ENCODE results near the gene TIMM17A.
"Not testable (repeated sequence)": the region's sequence is repeated elsewhere in the genome, so short reads cannot be mapped to it uniquely, and the experiment has no call there.

The TIMM17A gene

GRCh38 chr1:201955009-201955728 is at the start of gene TIMM17A:
TSS of gene TIMM17A (plus strand) at chr1:201955503. CDS start at chr1:201955527, 24 bp downstream.
- DNase-seq: peak; percentile 91

- no peak for DNase-seq
Observed at GRCh38 chr1:201906336-201906735, 49.0 kb upstream of the TIMM17A start.

GRCh38 chr1:201907621-201908020 is 47.7 kb upstream of the TIMM17A start:
- DNase-seq: no peak

- DNase-seq: no peak
Observed at GRCh38 chr1:201911826-201912571, 43.3 kb upstream of the TIMM17A start.

- DNase-seq: no peak
Observed at GRCh38 chr1:201912832-201913231, 42.5 kb upstream of the TIMM17A start.

GRCh38 chr1:201914456-201915235 is 40.7 kb upstream of the TIMM17A start:
- DNase-seq: no peak

GRCh38 chr1:201916649-201917249 is 38.6 kb upstream of the TIMM17A start:
- DNase-seq: no peak

GRCh38 chr1:201917362-201918033 is 37.8 kb upstream of the TIMM17A start:
- DNase-seq: no peak

- no peak for DNase-seq
Observed at GRCh38 chr1:201918343-201918742, 37.0 kb upstream of the TIMM17A start.

GRCh38 chr1:201921952-201922558 is 33.2 kb upstream of the TIMM17A start:
- no peak for DNase-seq

- no peak for DNase-seq
Observed at GRCh38 chr1:201925301-201925567, 30.1 kb upstream of the TIMM17A start.

- no peak for DNase-seq
Observed at GRCh38 chr1:201925981-201926645, 29.2 kb upstream of the TIMM17A start.

- DNase-seq: no peak
Observed at GRCh38 chr1:201928266-201928665, 27.0 kb upstream of the TIMM17A start.

- no peak for DNase-seq
Observed at GRCh38 chr1:201930137-201930536, 25.2 kb upstream of the TIMM17A start.

- no peak for DNase-seq
Observed at GRCh38 chr1:201930803-201931202, 24.5 kb upstream of the TIMM17A start.

- no peak for DNase-seq
Observed at GRCh38 chr1:201933840-201934430, 21.4 kb upstream of the TIMM17A start.

GRCh38 chr1:201937624-201938213 is 17.6 kb upstream of the TIMM17A start:
- no peak for DNase-seq

GRCh38 chr1:201938440-201939035 is 16.8 kb upstream of the TIMM17A start:
- DNase-seq: no peak

- no peak for DNase-seq
Observed at GRCh38 chr1:201939148-201939547, 16.2 kb upstream of the TIMM17A start.

- no peak for DNase-seq
Observed at GRCh38 chr1:201939574-201939973, 15.7 kb upstream of the TIMM17A start.

GRCh38 chr1:201940316-201940715 is 15.0 kb upstream of the TIMM17A start:
- not testable (repeated sequence) for DNase-seq

All from NCI-H1436 treated with DMSO at 0.1 percent for 48 hours (cell line).